ENCODE data around the gene BIRC6.

GRCh38 chr2:32532961-32533360, 176.1 kb downstream of the BIRC6 start:
- TF ChIP-seq CTCF (IDR thresholded peaks at IDR 0.05; ENCODE audit: poor library complexity) (no peak), EZH2 (IDR thresholded peaks at IDR 0.05; ENCODE audit: borderline replicate concordance) (no peak)
